Fibroblast of skin of abdomen (primary cell): ENCODE measurements around the gene SIX2.

Experiments used
- DNase-seq: peaks from one replicate; pipeline ENCODE4 v3.0.0-alpha.2; 2013

The SIX2 gene

DNA sequence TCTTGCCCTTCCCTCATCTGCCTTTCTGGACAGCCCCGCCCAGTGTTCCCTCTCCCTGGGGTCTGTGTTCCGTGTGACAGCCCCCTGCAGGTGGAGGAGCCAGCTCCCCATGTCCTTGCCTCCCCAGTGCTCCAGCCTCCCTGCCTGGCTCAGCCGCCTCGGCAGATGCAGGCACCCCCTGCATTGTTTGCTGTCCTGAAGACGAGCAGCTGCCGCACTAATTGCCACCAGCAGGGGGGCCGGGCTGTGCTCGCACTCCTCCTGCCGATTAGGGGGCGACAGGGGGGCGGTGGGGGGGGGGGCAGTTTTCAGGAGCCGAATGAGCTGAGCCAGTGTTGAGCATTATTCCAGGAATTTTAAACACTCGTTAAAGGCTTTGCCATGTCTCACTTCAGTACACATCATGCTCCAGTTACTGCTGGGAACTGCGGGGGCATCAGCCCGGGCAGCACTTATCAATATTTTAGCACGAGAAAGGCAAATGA lies 44.5 kb downstream of the SIX2 start:
- no peak for DNase-seq

DNA sequence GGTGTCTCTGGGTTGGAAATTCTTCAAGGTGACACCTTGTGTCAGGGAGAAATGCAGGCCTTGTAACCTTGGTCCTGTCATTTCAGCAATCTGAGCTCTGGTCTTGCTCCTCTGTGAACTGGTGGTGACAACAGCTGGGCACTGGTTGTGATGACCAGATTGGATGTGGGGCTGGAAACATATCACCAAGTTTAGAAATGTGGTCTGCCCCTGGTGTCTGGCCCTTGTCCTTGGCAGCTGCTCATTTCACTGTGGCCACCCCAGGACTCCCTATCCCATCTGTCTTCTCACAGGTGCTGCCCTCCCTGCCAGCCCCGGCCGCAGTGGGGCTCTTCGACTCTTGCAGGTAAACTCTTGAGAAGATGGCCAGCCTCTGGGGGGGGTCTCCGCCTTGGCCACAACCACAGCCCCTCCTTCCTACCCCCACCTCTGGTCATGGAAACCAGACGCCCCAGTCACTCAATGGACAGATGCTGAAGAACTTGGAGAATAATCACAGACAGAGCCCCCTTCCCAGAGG lies 47.0 kb downstream of the SIX2 start:
- no peak for DNase-seq

DNA sequence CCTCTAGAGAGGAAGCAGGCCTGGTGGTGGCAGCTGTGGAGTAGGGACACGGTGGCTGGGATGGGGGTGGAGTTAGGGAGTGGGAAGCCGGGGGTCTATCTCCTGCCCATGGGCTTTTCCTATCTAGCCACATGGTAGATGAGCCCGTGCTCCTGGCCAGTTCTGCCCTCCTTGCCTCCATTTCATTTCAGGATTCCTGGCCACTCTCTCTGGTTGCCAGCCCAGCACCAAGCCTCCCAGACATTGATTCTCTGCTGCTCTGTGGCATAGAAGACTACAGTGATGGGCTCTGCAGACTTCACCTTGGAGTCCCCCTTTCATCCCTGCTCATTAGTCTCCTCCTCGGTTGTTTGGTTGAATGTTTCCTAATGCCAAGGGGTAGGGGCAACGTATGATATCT lies 48.4 kb downstream of the SIX2 start:
- DNase-seq: no peak

DNA sequence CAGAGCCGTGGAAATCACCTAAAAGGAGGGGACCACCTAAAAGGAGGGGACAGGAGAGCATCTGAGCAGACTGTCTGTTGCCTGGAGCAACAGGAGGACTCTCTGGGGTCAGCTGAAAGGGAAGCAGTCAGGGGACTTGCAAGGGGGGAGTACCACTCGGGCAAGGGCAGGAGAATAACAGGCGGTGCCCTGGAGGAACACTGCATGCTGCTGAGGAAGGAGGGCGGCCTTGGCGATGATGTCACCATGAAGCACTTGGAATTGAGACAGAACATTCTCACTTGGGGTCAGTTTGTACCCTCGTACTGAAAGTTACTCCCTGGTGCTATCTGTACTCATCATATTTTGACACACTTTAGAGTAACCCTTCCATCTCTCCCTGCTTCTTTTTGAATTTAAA lies 49.4 kb downstream of the SIX2 start:
- DNase-seq: no peak

GRCh38 chr2:44957656-44958327 lies 51.5 kb downstream of the SIX2 start:
- no peak for DNase-seq

DNA sequence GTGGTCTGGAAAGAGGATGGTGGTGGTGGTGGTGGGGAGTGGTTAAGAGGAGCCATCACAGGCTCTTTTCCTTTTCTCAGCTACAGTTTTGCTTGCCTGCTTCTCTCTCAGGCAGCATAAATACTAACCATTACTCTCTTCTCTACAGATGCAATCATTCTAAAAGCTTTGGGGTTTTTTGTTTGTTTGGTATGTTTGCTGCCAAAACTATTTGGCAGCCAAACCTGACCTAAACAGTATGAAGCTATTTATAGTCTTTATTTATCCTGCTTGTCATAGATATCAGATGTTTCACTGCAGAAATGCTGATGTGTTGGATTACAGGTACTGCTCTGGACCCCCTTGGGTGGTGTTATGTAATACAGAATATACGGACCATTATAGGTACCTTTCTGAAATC lies 52.4 kb downstream of the SIX2 start:
- DNase-seq: no peak

DNA sequence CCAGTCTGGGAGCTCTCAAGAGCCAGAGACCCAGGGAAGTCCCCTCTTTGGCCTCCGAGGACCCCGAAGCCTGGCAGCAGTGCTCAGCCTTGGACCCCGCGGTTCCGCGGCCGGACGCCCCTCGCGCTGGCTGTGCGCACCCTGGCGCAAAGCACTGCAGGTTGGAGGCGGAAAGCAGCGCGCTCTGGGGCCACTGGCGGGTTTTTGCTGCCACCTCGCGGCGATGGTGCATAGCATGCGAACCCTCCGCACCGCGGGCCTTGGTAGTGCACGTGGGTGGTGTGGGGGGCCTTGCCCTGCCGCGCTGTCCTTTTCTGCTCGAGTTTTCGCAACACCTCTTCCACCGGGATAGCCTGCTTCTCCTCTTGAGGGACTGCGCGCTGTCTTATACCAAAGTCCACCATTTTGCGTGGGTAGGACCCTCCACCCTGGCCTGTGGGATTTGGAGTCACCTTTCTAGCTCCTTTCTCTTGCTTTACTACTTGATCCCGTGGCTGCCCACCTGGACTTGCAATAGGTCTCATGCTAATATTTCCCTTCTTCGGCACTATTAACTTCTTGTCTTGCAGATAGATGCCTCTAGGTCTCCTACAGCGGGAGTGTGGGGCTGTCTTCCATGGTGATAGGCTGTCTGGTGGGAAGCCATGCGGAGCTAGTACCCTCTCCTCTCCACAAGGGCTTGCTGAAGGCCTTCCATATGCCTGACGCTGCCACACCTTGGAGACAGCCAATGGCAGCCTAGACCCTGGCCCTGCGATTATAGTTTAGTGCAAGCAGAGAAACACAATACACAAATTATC lies 53.5 kb downstream of the SIX2 start:
- peak; percentile 45 for DNase-seq
